Sigmoid colon (tissue), 4 donors: ENCODE results near the gene BANP.

ENCODE experiments used
- CTCF ChIP-seq, 4 experiments: fragments of 450-650 bp in 3 of 4; fragments of 200-600 bp in 1 of 4; IDR thresholded peaks; one replicate each; pipeline ENCODE4 v1.5.1; 2016 to 2019; ENCODE audit warnings: antibody characterized with exemption in 4 of 4, mild to moderate bottlenecking in 3 of 4, moderate library complexity in 2 of 4
- EP300 ChIP-seq, 4 donors: sonication (generic); formaldehyde crosslinking; IDR thresholded peaks; one replicate each; pipeline ENCODE4 v1.6.1; 2017; ENCODE audit warnings: antibody characterized with exemption in 4 of 4
- POLR2AphosphoS5 ChIP-seq, 4 donors: sonication (generic); formaldehyde crosslinking; IDR thresholded peaks; one replicate each; pipeline ENCODE4 v1.6.1; 2017; ENCODE audit warnings: antibody characterized with exemption in 4 of 4

GRCh38 chr16:87950765-87951551 is at the start of gene BANP:
- TF ChIP-seq EP300 (IDR thresholded peaks at IDR 0.05) (no peak), POLR2AphosphoS5 (IDR thresholded peaks at IDR 0.05) (peak; percentile 86 to 90 (median 87)), CTCF (IDR thresholded peaks at IDR 0.05) (peak in 3 of 4 experiments; percentile 29 to 37 (median 36))
